ENCODE results near the gene ARHGAP12. TPM values are rescaled to one million over a fixed set of nuclear protein-coding genes. Genes with fewer than 3 reads are reported as not detected.

The ARHGAP12 gene
- total RNA-seq, 1 donor from 2014 or later, result 29.8 TPM

DNA sequence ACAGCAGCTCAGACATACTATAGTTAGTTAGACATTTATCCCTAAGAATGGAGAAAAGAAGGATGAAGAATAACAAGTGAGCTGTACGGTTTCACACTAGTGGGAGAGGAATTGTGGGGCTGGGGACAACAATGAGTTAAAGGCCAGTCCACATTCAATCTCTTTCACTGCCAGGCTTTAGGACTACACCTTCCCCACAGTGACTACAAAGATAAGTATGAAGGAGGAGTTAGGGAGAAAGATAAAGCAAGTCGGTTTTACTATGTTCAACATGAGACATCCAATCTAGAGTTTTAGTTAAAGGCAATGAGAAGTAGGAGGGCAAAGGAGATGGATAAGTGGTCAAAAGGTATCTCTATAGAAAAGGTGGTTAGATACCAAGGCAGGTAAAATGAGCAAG, 16.3 kb downstream of the ARHGAP12 start:
- Histone ChIP-seq H3K4me1 (peaks cover 32% of the 10 kb centered on the region), H3K9me3 (no peaks in the 10 kb centered on the region), H3K27me3 (ENCODE audit: low read depth) (no peaks in the 10 kb centered on the region), H3K36me3 (peaks cover 12% of the 10 kb centered on the region), H3K4me3 (no peak overlapping the region), H3K27ac (no peak overlapping the region)
- intact Hi-C loops (cut with DNase I), result no loop called here
- TF ChIP-seq, protein P1, sequence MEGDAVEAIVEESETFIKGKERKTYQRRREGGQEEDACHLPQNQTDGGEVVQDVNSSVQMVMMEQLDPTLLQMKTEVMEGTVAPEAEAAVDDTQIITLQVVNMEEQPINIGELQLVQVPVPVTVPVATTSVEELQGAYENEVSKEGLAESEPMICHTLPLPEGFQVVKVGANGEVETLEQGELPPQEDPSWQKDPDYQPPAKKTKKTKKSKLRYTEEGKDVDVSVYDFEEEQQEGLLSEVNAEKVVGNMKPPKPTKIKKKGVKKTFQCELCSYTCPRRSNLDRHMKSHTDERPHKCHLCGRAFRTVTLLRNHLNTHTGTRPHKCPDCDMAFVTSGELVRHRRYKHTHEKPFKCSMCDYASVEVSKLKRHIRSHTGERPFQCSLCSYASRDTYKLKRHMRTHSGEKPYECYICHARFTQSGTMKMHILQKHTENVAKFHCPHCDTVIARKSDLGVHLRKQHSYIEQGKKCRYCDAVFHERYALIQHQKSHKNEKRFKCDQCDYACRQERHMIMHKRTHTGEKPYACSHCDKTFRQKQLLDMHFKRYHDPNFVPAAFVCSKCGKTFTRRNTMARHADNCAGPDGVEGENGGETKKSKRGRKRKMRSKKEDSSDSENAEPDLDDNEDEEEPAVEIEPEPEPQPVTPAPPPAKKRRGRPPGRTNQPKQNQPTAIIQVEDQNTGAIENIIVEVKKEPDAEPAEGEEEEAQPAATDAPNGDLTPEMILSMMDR (IDR thresholded peaks at IDR 0.05), result no peak
- ATAC-seq, result peak in 1 of 2 donors; percentile 29
- no peak for DNase-seq

DNA sequence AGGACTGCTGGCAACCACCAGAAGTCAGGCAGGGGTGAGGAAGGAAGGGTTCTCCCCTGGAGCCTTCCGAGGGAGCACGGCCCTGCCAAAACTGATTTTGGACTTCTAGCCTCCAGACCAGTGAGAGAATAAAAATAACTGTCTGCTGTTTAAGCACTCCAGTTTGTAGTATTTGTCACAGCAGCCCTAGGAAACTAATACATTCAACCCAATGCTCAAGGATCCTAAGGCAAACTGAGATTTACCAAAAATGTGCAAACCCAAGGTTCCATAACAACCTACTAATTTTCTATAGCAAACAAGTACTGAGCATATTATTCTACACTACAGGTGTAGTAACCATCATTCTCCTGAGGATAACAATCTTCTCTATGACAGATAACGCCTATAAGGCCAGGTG, 18.6 kb downstream of the ARHGAP12 start:
- Histone ChIP-seq H3K36me3 (peaks cover 21% of the 10 kb centered on the region), H3K4me3 (no peak overlapping the region), H3K4me1 (peaks cover 32% of the 10 kb centered on the region), H3K27ac (no peak overlapping the region), H3K27me3 (ENCODE audit: low read depth) (no peaks in the 10 kb centered on the region), H3K9me3 (no peaks in the 10 kb centered on the region)
- TF ChIP-seq, protein P1 (IDR thresholded peaks at IDR 0.05), result no peak
- intact Hi-C loops (cut with DNase I), result no loop called here
- no peak for DNase-seq
- ATAC-seq, result no peak

DNA sequence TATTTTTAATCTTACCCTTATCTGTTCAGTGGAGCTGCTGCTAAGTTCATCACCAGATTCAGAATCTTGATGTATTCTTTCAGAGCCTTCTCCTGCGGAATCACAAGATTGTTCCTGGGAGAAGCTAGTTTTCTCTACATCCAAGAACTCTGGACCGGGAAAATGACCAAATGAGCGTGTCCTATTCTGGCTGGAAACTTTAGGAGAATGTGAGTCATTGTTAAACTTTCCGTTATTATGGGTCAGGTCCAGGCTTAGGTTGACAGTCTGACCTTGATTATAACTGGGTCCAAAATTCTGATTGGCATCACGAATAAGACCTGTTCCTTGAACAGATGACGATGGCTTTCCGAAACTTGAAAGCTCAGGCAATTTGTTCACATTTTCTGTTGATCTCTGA, 20.5 kb downstream of the ARHGAP12 start:
- DNase-seq (no peak), ATAC-seq (no peak)
- Histone ChIP-seq H3K36me3 (peaks cover 21% of the 10 kb centered on the region), H3K27me3 (ENCODE audit: low read depth) (no peaks in the 10 kb centered on the region), H3K4me1 (peaks cover 16% of the 10 kb centered on the region), H3K27ac (no peak overlapping the region), H3K4me3 (no peak overlapping the region), H3K9me3 (no peaks in the 10 kb centered on the region)
- intact Hi-C loops (cut with DNase I), result no loop called here
- TF ChIP-seq, protein P1 (IDR thresholded peaks at IDR 0.05), result no peak

DNA sequence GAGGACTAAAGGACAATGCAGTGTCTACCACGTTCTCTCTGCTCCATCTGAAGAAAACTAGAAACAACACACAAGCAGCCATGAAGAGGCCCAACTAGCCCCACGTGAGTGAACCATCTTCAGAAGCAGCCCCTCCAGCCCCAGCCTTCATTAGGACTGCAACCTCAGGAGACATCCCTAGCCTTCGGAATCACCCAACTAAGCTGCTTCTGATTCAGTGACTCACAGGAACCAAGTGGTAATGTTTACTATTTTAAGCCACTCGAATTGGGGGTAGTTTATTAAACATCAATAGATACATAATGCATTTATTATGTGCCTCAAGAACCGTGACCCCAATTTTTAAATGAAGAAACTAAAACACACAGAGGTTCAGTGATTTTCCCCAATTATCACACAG, 22.6 kb downstream of the ARHGAP12 start:
- Histone ChIP-seq H3K36me3 (peaks cover 21% of the 10 kb centered on the region), H3K27me3 (ENCODE audit: low read depth) (no peaks in the 10 kb centered on the region), H3K4me1 (no peaks in the 10 kb centered on the region), H3K4me3 (no peak overlapping the region), H3K9me3 (no peaks in the 10 kb centered on the region), H3K27ac (no peak overlapping the region)
- no peak for DNase-seq
- intact Hi-C loops (cut with DNase I), result no loop called here
- no peak for ATAC-seq
- TF ChIP-seq, protein P1 (IDR thresholded peaks at IDR 0.05), result no peak

DNA sequence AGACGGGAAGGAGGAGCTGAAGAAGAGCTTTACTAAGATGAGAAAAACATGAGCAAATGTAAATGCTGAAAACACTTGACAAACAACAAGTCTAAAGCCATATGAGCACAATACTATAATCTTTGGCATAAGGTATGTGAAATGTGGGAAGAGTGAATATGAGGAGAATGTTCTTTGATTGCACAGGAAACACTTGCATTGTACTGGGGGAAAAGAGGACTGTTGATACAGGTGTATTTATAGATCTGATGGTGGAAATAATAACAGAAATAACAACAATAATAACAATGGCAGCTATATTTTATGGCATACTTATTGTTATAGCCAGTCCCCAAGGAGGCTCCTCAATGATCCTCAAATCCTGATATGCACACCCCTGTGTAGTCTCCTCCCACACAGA, 23.0 kb downstream of the ARHGAP12 start:
- DNase-seq (no peak), ATAC-seq (no peak)
- Histone ChIP-seq H3K27me3 (ENCODE audit: low read depth) (no peaks in the 10 kb centered on the region), H3K36me3 (peaks cover 21% of the 10 kb centered on the region), H3K9me3 (no peaks in the 10 kb centered on the region), H3K4me1 (no peaks in the 10 kb centered on the region), H3K27ac (no peak overlapping the region), H3K4me3 (no peak overlapping the region)
- intact Hi-C loops (cut with DNase I), result no loop called here
- TF ChIP-seq, protein P1 (IDR thresholded peaks at IDR 0.05), result no peak

DNA sequence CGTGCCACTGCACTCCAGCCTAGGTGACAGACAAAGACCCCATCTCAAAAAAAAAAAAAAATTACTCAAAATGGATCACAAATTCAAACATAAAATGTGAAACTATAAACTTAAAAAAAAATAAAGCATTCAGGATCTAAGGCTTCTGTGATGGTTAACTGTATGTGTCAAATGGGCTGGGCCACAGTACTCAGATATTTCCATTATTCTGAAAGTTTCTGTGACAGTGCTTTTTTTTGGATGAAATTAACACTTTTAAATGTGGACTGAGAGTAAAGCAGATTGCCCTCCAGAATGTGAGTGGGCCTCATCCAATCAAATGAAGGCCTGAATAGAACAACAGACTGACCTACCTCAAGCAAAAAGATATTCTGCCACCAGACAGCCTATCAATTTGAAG, 26.0 kb downstream of the ARHGAP12 start:
- Histone ChIP-seq H3K27ac (no peak overlapping the region), H3K9me3 (no peaks in the 10 kb centered on the region), H3K4me3 (no peak overlapping the region), H3K36me3 (peaks cover 13% of the 10 kb centered on the region), H3K27me3 (ENCODE audit: low read depth) (no peaks in the 10 kb centered on the region), H3K4me1 (peaks cover 2% of the 10 kb centered on the region)
- no peak for DNase-seq
- no peak for ATAC-seq
- TF ChIP-seq, protein P1 (IDR thresholded peaks at IDR 0.05), result no peak
- intact Hi-C loops (cut with DNase I), result no loop called here
